ENCODE data around the gene TRIM65.

The TRIM65 gene

GRCh38 chr17:75899767-75900468 is 3.2 kb upstream of the TRIM65 start:
- CTCF ChIA-PET = interaction anchor here (0.9 kb wide), 1 partner anchor 23 kb away, joined by 4 read pairs; no protein-coding TSS in a partner anchor
- TF ChIP-seq TARDBP (IDR thresholded peaks at IDR 0.05) = no peak
- TF ChIP-seq SP1 (IDR thresholded peaks at IDR 0.05) = no peak
- TF ChIP-seq FOXA1 (IDR thresholded peaks at IDR 0.05) = no peak
- TF ChIP-seq BHLHE40 (IDR thresholded peaks at IDR 0.05; ENCODE audit: borderline replicate concordance) = no peak
- TF ChIP-seq NFRKB (IDR thresholded peaks at IDR 0.05) = no peak
- TF ChIP-seq ARNT (IDR thresholded peaks at IDR 0.05) = no peak
- TF ChIP-seq, protein P1, sequence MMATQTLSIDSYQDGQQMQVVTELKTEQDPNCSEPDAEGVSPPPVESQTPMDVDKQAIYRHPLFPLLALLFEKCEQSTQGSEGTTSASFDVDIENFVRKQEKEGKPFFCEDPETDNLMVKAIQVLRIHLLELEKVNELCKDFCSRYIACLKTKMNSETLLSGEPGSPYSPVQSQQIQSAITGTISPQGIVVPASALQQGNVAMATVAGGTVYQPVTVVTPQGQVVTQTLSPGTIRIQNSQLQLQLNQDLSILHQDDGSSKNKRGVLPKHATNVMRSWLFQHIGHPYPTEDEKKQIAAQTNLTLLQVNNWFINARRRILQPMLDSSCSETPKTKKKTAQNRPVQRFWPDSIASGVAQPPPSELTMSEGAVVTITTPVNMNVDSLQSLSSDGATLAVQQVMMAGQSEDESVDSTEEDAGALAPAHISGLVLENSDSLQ (IDR thresholded peaks at IDR 0.05) = no peak
- TF ChIP-seq FOXK2 (IDR thresholded peaks at IDR 0.05) = no peak
- no peak for TF ChIP-seq HDGF (IDR thresholded peaks at IDR 0.05; ENCODE audit: borderline replicate concordance)
- no peak for TF ChIP-seq FOXM1 (IDR thresholded peaks at IDR 0.05; ENCODE audit: borderline replicate concordance)
- no peak for TF ChIP-seq ZNF384 (IDR thresholded peaks at IDR 0.05)
- TF ChIP-seq LEF1 (IDR thresholded peaks at IDR 0.05; ENCODE audit: borderline replicate concordance) = no peak
- no peak for TF ChIP-seq L3MBTL2 (conservative IDR thresholded peaks at IDR 0.05)
- no peak for TF ChIP-seq ELF4 (IDR thresholded peaks at IDR 0.05)
- no peak for TF ChIP-seq CTBP1 (IDR thresholded peaks at IDR 0.05; ENCODE audit: borderline replicate concordance)
- no peak for TF ChIP-seq SUZ12 (IDR thresholded peaks at IDR 0.05)
- DNase-seq (ENCODE audit: extremely low spot score) = no peak
- POLR2A ChIA-PET = interaction anchor here (0.9 to 1.7 kb wide), 4 partner anchors 41 to 73 kb away, joined by 3 to 8 read pairs (median 3); partner anchors contain the start of genes FBF1 and WBP2

- TF ChIP-seq LEF1 (IDR thresholded peaks at IDR 0.05; ENCODE audit: borderline replicate concordance) (no peak), L3MBTL2 (conservative IDR thresholded peaks at IDR 0.05) (no peak), FOXK2 (IDR thresholded peaks at IDR 0.05) (no peak), SP1 (IDR thresholded peaks at IDR 0.05) (no peak), FOXA1 (IDR thresholded peaks at IDR 0.05) (no peak), ZNF384 (IDR thresholded peaks at IDR 0.05) (no peak)
- POLR2A ChIA-PET = interaction anchor here (0.9 to 1.7 kb wide), 2 partner anchors 42 to 44 kb away, joined by 3 to 8 read pairs; partner anchors contain the start of gene WBP2
- no peak for DNase-seq (ENCODE audit: extremely low spot score)
- CTCF ChIA-PET = interaction anchor here (0.9 kb wide), 1 partner anchor 22 kb away, joined by 4 read pairs; no protein-coding TSS in a partner anchor
Measured at GRCh38 chr17:75899353-75899752, 2.6 kb upstream of the TRIM65 start.

- ChIA-PET POLR2A (interaction anchor here (0.7 to 1.9 kb wide), 6 partner anchors 9 to 109 kb away, joined by 3 to 8 read pairs (median 4); partner anchors contain the start of gene WBP2), CTCF (no interaction called here)
Measured at GRCh38 chr17:75898791-75899190, 2.0 kb upstream of the TRIM65 start.

GRCh38 chr17:75898065-75898464 is 1.3 kb upstream of the TRIM65 start:
- TF ChIP-seq TARDBP (IDR thresholded peaks at IDR 0.05) (no peak), BHLHE40 (IDR thresholded peaks at IDR 0.05; ENCODE audit: borderline replicate concordance) (no peak), FOXM1 (IDR thresholded peaks at IDR 0.05; ENCODE audit: borderline replicate concordance) (no peak), ZNF384 (IDR thresholded peaks at IDR 0.05) (no peak), ELF4 (IDR thresholded peaks at IDR 0.05) (no peak), NFRKB (IDR thresholded peaks at IDR 0.05) (no peak), HDGF (IDR thresholded peaks at IDR 0.05; ENCODE audit: borderline replicate concordance) (no peak)
- DNase-seq (ENCODE audit: extremely low spot score) = no peak
- POLR2A ChIA-PET = interaction anchor here (0.7 to 2.8 kb wide), 9 partner anchors 10 to 110 kb away, joined by 3 to 24 read pairs (median 4); partner anchors contain the start of gene WBP2
- CTCF ChIA-PET = interaction anchor here (0.9 kb wide), 1 partner anchor 37 kb away, joined by 3 read pairs; no protein-coding TSS in a partner anchor

More at GRCh38 chr17:75898791-75899190, 2.0 kb upstream of the TRIM65 start:
- DNase-seq (ENCODE audit: extremely low spot score) = no peak
- no peak for TF ChIP-seq FOXM1 (IDR thresholded peaks at IDR 0.05; ENCODE audit: borderline replicate concordance)
- TF ChIP-seq ARNT (IDR thresholded peaks at IDR 0.05) = no peak
- TF ChIP-seq HDGF (IDR thresholded peaks at IDR 0.05; ENCODE audit: borderline replicate concordance) = no peak
- TF ChIP-seq TARDBP (IDR thresholded peaks at IDR 0.05) = no peak
- no peak for TF ChIP-seq BHLHE40 (IDR thresholded peaks at IDR 0.05; ENCODE audit: borderline replicate concordance)
- TF ChIP-seq, protein P1 (IDR thresholded peaks at IDR 0.05) = no peak
- no peak for TF ChIP-seq FOXK2 (IDR thresholded peaks at IDR 0.05)
- TF ChIP-seq LEF1 (IDR thresholded peaks at IDR 0.05; ENCODE audit: borderline replicate concordance) = no peak
- TF ChIP-seq L3MBTL2 (conservative IDR thresholded peaks at IDR 0.05) = no peak
- TF ChIP-seq FOXA1 (IDR thresholded peaks at IDR 0.05) = no peak

DNA sequence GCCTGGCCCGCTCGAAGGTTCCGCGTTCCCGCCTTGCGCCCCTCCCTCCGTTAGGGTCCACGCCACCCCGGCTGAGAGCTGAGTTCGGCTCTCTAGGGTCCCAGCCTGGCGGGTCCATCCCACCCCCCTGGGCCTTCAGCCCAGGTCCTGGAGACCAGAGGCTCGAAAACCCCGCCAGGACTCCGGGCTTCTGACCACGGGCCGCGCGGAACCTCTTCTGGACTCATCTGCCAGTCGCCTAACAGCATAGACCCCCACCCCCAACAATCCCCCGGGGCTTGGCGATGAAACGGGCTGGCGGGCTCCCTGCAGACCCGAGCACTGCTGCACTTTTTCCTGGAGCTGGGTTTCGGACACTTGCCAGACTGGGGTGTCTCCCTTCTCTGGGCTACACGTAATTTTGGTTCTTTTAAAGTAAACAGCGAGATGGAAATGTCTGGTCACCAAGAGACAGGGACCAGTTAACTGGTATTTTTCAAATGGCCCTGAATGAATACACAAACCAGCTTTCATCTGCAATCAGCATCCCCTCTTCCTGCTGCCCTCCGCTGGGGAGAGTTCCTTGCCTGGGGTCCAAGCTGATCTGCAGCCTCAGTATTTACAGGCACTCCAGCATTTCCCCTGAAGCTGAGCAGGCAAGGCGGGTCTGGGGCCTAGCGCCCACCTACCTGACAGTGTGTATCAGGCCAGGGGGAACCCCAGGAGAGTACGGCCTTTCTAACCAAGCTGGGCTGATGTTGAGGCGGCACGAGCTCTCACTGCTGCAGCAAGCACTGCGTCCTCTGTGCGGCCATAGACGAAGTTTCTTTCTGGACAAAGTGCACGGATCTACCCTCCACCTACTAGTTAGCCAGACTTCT is 639 bp upstream of the TRIM65 start:
- no peak for TF ChIP-seq L3MBTL2 (conservative IDR thresholded peaks at IDR 0.05)
- TF ChIP-seq LEF1 (IDR thresholded peaks at IDR 0.05; ENCODE audit: borderline replicate concordance) = no peak
- TF ChIP-seq ARNT (IDR thresholded peaks at IDR 0.05) = no peak
- TF ChIP-seq SUZ12 (IDR thresholded peaks at IDR 0.05) = no peak
- ChIA-PET POLR2A (interaction anchor here (0.7 to 2.8 kb wide), 16 partner anchors 8 to 668 kb away, joined by 3 to 24 read pairs (median 4); partner anchors contain the start of genes FBF1, MRPL38, TRIM47 and WBP2), CTCF (interaction anchor here (0.8 to 1.2 kb wide), 3 partner anchors 8 to 41 kb away, joined by 3 to 4 read pairs (median 3); partner anchors contain the start of gene MRPL38)
- no peak for DNase-seq (ENCODE audit: extremely low spot score)
